Erythroblast (primary cell): Measurements from ENCODE around the gene HIPK2.

Experiments used
- GATA1 ChIP-seq: IDR thresholded peaks from 2 replicates; pipeline ENCODE4 v1.6.1; 2011; ENCODE audit warnings: low read depth, mild to moderate bottlenecking, control low read depth, low read length, moderate library complexity
- POLR2A ChIP-seq: IDR thresholded peaks from 2 replicates; pipeline ENCODE4 v1.6.1; 2011; ENCODE audit warnings: mild to moderate bottlenecking, low read length

DNA sequence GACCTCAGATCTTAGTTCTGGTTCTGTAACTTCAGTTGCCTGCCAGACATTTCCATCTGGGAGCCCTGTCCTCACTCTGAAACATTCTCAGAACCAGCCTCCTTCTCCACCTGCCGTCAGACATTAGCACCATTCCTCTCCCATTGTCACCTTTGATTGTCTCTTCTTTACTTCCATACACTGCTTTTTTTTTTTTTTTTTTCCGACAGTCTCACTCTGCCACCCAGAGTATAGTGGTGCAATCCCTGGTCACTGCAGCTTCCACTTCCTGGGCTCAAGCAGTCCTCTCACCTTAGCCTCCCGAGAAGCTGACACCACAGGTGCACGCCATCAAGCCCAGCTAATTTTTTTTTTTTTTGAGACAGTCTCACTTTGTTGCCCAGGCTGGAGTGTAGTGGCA is 21.1 kb upstream of the HIPK2 start:
- TF ChIP-seq POLR2A: no peak
- TF ChIP-seq GATA1: no peak
